H54 (cell line): ENCODE data around the gene GDF11.

Source experiments
- DNase-seq: peaks from one replicate; pipeline ENCODE4 v3.0.0; 2011; ENCODE audit warnings: low spot score, mixed read lengths; ENCODE audit not compliant: insufficient read length
- FAIRE-seq: peaks from 3 replicates; lab custom pipeline; 2011; peaks lifted over from hg19 to GRCh38; lab: Jason Lieb, UNC
- POLR2A ChIP-seq: IDR thresholded peaks from 2 replicates; pipeline ENCODE4 v1.6.1; 2011; ENCODE audit warnings: low read depth, mild to moderate bottlenecking, low read length

The GDF11 gene

DNA sequence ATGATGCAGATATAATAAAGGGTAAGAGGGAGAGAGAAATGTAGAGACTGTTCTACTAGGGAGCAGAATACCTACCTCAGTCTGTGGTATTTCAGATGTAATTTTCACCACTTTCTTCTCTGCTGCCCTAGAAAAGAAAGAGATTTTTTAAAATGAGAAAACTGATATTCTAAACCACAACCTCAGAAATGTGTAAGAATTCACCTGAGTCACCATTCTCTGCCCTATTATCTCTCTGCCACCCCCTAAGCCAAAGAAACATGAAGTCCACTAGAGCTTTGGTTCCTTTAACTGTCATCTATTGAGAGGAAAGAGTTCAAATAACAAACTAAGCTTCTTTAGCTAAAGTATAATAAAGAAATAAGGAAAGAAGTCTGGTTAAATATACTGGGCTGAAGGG, 53.0 kb downstream of the GDF11 start:
- FAIRE-seq (peak; percentile 33), DNase-seq (no peak)
- TF ChIP-seq POLR2A, result no peak

DNA sequence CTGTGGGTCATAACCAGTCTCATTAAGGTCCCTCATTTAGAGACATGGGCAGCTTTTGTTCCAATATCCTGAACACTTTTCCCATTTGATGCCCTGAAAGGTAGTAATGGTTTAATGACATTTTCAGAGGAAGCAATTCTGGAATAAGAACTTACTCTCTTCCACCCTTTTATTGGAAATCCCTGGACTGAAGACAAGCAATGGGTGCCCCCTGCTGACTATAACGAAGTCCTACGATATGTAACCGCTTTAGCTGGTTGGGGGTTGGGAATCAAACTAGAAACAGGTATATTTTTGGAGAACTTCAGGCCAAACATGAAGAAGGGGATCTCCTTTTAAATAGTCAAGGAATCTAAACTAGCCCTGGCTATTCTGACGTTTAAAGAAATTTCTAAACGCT, 54.1 kb downstream of the GDF11 start:
- DNase-seq, result no peak
- peak; percentile 65 for FAIRE-seq
- no peak for TF ChIP-seq POLR2A

DNA sequence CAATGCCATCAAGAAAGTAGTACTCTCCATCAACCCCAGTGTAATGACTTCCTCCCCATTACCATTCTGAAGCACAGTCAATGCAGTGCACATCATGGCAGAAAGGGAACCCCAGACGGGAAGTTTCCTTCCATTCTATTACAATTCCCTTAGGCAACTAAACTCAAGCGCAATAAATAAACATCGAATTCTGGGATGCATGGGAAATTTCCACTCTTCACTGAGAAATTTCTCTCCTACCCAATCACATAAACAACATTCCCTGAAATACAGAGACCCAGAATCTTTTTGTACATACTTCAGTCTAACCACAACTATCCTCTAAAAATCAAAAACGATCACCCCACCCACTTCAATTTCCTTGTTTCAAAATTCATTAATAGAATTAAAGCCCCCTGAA, 54.6 kb downstream of the GDF11 start:
- no peak for DNase-seq
- no peak for FAIRE-seq
- no peak for TF ChIP-seq POLR2A
